Adipose tissue (tissue), 3 donors: Measurements from ENCODE around the gene THADA. TPM values are rescaled to one million over a fixed set of nuclear protein-coding genes. Genes with fewer than 3 reads are reported as not detected.

Experiments
- H3K27ac ChIP-seq: one replicate; pipeline ENCODE4 v1.5.1; 2013; ENCODE audit warnings: low read depth, low read length
- WGBS, 3 donors: extraction: QIAGEN DNeasy Blood & Tissue Kit; methylation state at CpG; one replicate each; pipeline ENCODE4 v1.1.7; 2013; 5-methylcytosine and 5-hydroxymethylcytosine counted together
- polyA plus RNA-seq, 3 donors: library from polyadenylated mRNA; stranded (reverse); fragments of 200-250 nt; gene quantifications; one replicate each; pipeline ENCODE4 v1.2.3, GENCODE V29; 2013
- donor health status: healthy with polysubstance abuse.
- donor health status: Bipolar disorder and iron deficiency.
- donor health status: healthy.

THADA gene
- polyA plus RNA-seq, 3 donors: 8.6 to 15.5 (median 9.3) TPM

- H3K27ac ChIP-seq: peak overlapping the region; percentile 92
- 76 to 86% (median 78%) methylated on average over 10 of the region's 10 CpGs for WGBS, 3 donors
Measured at GRCh38 chr2:43268066-43268953, 327.5 kb downstream of the THADA start.

GRCh38 chr2:43267381-43267780, 328.5 kb downstream of the THADA start:
- H3K27ac ChIP-seq: no peak overlapping the region
- 82 to 91% (median 91%) methylated on average over 7 of the region's 7 CpGs for WGBS, 3 donors

- 46 to 91% (median 70%) methylated on average over 4 of the region's 4 CpGs for WGBS, 3 donors
- peak overlapping the region; percentile 67 for H3K27ac ChIP-seq
Measured at GRCh38 chr2:43266711-43267111, 329.1 kb downstream of the THADA start.

- 52 to 75% (median 62%) methylated on average over 9 of the region's 9 CpGs for WGBS, 3 donors
- no peak overlapping the region for H3K27ac ChIP-seq
Measured at GRCh38 chr2:43265421-43265820, 330.4 kb downstream of the THADA start.

GRCh38 chr2:43265001-43265400, 330.8 kb downstream of the THADA start:
- WGBS, 3 donors: 50 to 63% (median 54%) methylated on average over 5 of the region's 5 CpGs
- H3K27ac ChIP-seq: peak overlapping the region; percentile 49

GRCh38 chr2:43262951-43263350, 332.9 kb downstream of the THADA start:
- WGBS, 3 donors: 77 to 95% (median 79%) methylated on average over 6 of the region's 6 CpGs

GRCh38 chr2:43262239-43262638, 333.6 kb downstream of the THADA start:
- H3K27ac ChIP-seq: no peak overlapping the region
- 95 to 97% (median 95%) methylated on average over 1 of the region's 1 CpG for WGBS, 3 donors

More at GRCh38 chr2:43262951-43263350, 332.9 kb downstream of the THADA start:
- H3K27ac ChIP-seq: no peak overlapping the region

GRCh38 chr2:43259512-43259911, 336.3 kb downstream of the THADA start:
- WGBS, 3 donors: 92 to 97% (median 92%) methylated on average over 1 of the region's 1 CpG
- H3K27ac ChIP-seq: no peak overlapping the region

GRCh38 chr2:43258547-43259156, 337.2 kb downstream of the THADA start:
- WGBS, 3 donors: 62 to 82% (median 73%) methylated on average over 2 of the region's 2 CpGs
- H3K27ac ChIP-seq: no peak overlapping the region

GRCh38 chr2:43255296-43255910, 340.4 kb downstream of the THADA start:
- no peak overlapping the region for H3K27ac ChIP-seq
- WGBS, 3 donors: 69 to 72% (median 70%) methylated on average over 8 of the region's 8 CpGs

GRCh38 chr2:43254331-43254730, 341.5 kb downstream of the THADA start:
- H3K27ac ChIP-seq: no peak overlapping the region
- WGBS, 3 donors: 91 to 94% (median 93%) methylated on average over 5 of the region's 5 CpGs

- WGBS, 3 donors: 50 to 73% (median 54%) methylated on average over 5 of the region's 5 CpGs
- no peak overlapping the region for H3K27ac ChIP-seq
Measured at GRCh38 chr2:43251171-43251731, 344.6 kb downstream of the THADA start.

- 94 to 99% (median 98%) methylated on average over 2 of the region's 2 CpGs for WGBS, 3 donors
- H3K27ac ChIP-seq: no peak overlapping the region
Measured at GRCh38 chr2:43250015-43250414, 345.8 kb downstream of the THADA start.

GRCh38 chr2:43248621-43249020, 347.2 kb downstream of the THADA start:
- WGBS, 3 donors: 88 to 96% (median 93%) methylated on average over 7 of the region's 7 CpGs
- no peak overlapping the region for H3K27ac ChIP-seq

GRCh38 chr2:43246641-43247040, 349.2 kb downstream of the THADA start:
- WGBS, 3 donors: 73 to 92% (median 81%) methylated on average over 3 of the region's 3 CpGs
- H3K27ac ChIP-seq: no peak overlapping the region

GRCh38 chr2:43241558-43241957, 354.3 kb downstream of the THADA start:
- no peak overlapping the region for H3K27ac ChIP-seq
- 86 to 93% (median 86%) methylated on average over 10 of the region's 10 CpGs for WGBS, 3 donors

GRCh38 chr2:43240766-43241150, 355.1 kb downstream of the THADA start:
- no peak overlapping the region for H3K27ac ChIP-seq
- WGBS, 3 donors: 78 to 84% (median 84%) methylated on average over 5 of the region's 5 CpGs

GRCh38 chr2:43239981-43240765, 355.7 kb downstream of the THADA start:
- WGBS, 3 donors: 67 to 88% (median 75%) methylated on average over 12 to 13 of the region's 13 CpGs
- H3K27ac ChIP-seq: no peak overlapping the region
